ENCODE measurements around the gene CBLN3.

DNA sequence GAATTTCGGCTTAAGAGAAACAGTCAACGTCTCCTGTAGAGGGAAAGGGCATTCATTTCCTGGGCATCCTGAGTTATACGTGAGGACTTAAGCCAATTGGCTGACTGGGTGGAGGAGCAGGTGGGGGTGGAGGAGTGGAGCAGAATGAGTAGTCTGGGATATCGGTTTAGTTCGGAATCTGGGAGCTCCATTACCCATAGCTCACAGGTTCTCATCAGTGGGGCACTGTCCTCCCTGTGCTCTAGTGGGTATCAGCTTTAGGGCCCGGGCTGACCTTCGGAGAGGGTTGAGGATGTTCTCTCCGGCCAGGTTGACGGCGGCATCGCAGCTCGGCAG is 12.4 kb upstream of the CBLN3 start:
- TF ChIP-seq, protein P1, sequence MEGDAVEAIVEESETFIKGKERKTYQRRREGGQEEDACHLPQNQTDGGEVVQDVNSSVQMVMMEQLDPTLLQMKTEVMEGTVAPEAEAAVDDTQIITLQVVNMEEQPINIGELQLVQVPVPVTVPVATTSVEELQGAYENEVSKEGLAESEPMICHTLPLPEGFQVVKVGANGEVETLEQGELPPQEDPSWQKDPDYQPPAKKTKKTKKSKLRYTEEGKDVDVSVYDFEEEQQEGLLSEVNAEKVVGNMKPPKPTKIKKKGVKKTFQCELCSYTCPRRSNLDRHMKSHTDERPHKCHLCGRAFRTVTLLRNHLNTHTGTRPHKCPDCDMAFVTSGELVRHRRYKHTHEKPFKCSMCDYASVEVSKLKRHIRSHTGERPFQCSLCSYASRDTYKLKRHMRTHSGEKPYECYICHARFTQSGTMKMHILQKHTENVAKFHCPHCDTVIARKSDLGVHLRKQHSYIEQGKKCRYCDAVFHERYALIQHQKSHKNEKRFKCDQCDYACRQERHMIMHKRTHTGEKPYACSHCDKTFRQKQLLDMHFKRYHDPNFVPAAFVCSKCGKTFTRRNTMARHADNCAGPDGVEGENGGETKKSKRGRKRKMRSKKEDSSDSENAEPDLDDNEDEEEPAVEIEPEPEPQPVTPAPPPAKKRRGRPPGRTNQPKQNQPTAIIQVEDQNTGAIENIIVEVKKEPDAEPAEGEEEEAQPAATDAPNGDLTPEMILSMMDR (conservative IDR thresholded peaks at IDR 0.05; ENCODE audit: low read depth, low read length), result no peak
- no peak for TF ChIP-seq EZH2phosphoT487 (IDR thresholded peaks at IDR 0.05; ENCODE audit: borderline replicate concordance, low read length)

All from PC-3 (cell line).